ENCODE results near the gene C1QL4. TPM values are rescaled to one million over a fixed set of nuclear protein-coding genes. Genes with fewer than 3 reads are reported as not detected.
"Not testable (repeated sequence)": the region's sequence is repeated elsewhere in the genome, so short reads cannot be mapped to it uniquely, and the experiment has no call there.

The C1QL4 gene
- total RNA-seq: not detected in 2 replicates

DNA sequence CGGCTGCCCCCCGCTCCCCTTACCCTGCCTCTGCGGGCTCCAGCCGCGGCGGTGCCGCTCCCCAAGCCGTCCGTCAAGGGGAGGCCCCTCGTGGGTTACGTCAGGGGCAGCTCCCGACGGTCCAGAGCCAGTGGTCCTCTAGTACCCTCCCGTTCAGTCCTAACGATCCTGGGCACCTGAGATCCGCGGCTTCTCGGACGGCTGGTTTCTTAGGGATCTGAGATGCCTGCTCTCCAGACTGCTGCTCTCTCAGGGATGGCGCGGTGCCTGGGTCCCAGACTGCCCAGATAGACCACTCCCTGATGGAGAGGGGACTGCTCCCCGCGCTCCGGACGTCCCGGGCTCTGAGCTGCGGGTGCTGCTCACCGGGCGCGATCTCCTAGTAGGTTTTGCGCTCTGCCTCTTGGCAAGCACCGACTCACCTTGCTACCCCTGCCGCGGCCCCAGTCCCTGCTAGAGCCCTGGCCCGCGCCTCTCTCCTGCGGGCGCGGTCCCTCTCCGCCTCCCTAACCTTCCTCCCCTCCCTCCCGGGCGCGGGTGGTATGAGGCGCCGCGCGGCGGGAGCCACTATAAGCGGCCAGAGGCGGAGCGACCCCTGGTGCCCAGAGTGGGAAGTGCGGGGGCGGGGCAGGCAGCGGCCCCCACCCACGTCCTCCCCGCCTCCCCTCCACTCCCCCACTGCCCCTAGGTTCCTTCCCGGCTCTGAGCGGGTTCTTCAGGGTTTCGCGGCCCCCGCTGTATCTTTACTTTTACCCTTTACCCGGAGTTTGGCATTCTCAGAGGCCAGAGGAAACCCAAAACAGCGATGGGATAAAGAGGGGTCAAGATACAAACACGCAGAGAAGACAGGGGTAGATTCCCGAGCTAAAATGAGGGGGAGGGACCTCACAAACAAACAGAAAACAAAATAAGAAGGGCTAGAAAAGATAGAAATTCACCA lies at the start of gene C1QL4:
Gene C1QL4, minus strand, starts transcription at position 544 of the 940 bp plus-strand sequence. CDS start 711 bp downstream, outside the sequence.
- no peak for DNase-seq (ENCODE audit: extremely low read depth, low read depth, low spot score)

DNA sequence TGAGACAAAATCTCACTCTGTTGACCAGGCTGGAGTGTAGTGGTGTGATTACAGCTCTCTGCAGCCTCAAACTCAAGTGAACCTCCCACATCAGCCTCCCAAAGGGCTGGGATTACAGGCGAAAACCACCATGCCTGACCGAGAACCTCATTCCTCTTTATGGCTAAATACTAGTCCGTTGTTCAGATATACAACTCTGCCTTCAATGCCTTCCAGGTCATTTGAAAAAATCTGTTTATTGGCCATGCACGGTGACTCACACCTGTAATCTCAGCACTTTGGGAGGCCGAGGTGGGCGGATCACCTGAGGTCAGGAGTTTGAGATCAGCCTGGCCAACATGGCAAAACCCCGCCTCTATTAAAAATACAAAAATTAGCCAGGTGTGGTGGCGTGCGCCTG lies 43.2 kb upstream of the C1QL4 start:
- not testable (repeated sequence) for DNase-seq (ENCODE audit: extremely low read depth, low read depth, low spot score)

DNA sequence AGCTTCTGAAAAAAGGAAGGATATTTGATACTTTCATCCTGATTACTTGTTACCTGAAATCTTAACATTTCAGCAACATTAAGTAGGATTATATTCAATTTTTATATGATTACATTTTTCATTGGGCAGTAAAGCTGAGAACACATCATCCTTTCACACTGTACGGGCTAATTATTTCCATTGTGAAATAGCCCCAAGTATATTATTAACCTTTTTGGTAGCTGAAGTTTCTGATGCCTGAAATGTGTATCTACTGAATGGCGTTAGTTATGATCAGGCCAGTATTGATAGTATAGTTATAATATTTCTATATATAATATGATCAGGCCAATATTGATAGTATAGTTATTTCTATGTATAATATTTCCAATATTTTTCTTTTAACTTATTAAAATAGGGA lies 40.4 kb upstream of the C1QL4 start:
- no peak for DNase-seq (ENCODE audit: extremely low read depth, low read depth, low spot score)

DNA sequence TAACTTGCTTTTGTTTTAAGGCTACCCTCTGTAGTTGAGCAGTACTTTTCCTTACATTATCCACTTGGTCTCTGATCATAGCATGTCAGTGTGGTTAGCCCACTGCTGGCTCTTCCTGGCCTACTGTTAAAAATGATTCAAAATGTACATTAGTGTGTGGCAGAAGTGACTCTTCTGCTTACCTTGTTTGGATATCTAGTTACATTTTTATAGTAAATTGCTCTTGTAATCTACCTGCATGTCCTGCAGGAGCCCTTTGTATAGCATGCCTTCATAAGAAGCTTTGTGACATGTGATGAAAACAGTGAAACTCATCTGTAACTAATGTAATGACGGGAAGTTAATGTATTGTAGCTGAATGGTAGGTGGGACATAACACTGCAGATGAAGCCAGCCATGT lies 38.4 kb upstream of the C1QL4 start:
- no peak for DNase-seq (ENCODE audit: extremely low read depth, low read depth, low spot score)

DNA sequence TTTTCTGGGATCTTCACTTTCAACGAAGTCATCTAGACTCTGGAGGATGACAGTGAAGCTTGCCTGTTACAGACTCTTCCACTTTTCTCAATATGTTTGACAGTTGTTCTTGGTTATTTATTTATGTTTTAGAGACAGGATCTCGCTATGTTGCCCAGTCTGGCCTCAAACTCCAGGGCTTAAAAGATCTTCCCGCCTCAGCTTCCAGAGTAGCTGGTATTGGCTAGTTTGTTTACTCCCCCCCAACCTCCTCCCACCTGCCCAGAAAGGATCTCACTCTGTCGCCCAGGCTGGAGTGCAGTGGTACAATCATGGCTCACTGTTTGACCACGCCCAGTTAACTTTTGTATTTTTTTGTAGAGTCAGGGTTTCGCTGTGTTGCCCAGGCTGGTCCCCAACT lies 33.6 kb upstream of the C1QL4 start:
- no peak for DNase-seq (ENCODE audit: extremely low read depth, low read depth, low spot score)

DNA sequence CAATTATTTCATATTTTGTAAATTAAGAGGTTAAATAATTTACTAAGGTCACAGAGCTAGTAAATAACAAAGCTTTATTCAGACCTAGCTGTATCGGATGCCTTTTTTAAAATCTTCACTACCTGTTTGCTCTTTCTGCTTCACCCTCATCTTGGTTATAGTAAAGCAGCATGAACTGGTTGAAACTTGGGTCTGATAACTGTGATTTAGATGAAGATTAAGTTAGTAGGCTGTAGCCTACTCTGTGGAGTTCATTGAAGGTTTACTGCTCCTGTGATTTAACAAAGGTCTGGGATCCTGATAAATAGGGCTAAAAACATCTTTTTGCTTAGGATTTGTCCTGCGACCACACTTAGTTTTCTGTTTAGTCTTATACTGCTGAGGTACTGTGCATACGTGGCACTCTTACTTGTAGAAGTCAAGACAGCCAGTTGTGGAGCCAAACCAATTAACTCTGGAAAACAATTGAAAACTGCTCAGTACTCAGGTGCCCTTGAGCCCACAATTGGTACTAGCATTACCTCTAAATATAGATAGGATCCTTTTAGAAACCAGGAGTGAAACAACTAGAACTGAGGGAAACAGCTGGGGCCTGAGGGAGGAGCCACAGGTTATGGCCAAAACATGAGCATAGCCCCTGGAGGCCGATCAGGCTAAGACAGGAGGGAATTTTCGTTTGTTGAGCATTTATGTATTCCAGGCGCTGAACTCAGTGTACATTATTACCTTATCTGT lies 32.6 kb upstream of the C1QL4 start:
- no peak for DNase-seq (ENCODE audit: extremely low read depth, low read depth, low spot score)

DNA sequence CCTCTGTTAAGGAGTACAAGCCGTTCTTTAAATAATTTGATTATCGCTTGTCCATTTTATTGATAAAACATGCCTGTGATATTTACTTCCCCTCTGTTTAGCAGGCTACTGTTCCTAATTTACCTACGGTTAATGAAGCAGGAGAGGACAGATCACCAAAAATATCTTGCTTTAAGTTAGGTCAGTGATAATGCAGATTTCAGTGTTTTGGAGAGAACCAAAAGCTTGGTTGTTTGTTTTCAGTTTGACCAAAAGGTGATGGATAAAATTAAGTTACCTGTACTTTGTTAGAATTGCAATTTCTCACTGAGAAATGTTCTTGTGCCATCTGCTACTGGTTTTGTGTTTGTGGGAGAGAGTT lies 31.2 kb upstream of the C1QL4 start:
- no peak for DNase-seq (ENCODE audit: extremely low read depth, low read depth, low spot score)

DNA sequence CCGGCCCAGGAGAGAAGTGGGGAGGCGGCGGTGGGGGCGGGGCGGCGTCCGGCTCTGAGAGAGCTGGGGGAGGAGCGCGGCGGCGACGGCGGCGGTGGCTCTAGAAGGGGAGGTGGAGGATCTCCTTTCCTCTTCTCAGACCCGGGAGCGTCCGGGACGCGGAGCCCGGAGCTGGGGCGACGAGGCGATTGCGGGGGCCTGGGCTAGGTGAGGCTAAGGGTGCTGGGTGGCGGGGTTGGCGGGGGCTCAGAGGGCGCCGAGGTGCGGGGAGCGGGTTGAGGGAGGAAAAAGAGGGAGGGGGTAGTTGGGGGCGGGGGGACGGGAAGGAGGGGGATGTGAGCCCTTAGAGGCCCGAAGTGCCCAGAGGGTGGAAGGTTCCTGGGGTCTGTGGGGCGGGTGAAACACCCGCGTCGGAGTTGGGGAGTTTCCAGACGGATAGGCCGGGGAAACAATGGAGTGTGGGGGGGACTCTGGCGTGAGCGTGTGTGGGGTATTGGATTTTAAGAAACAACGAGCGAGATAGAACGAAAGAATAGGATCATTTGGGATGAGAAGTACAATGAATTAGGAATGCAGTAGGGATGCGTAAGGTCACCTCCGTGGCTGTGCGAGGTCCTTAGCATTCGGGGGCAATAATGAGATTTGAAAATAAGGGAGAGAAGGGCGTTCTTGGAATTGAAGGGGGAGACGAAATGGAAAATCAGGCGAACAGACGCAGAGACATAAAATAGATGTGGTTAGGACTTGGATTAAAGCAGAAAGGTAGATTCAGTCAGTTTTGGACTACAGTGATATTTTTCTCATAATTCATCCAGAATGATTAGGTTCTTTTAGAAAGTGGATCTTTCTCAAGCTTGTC lies 30.6 kb upstream of the C1QL4 start, which contains the start of gene SPATS2:
Gene SPATS2, plus strand, starts transcription at position 82 of the 859 bp plus-strand sequence. CDS start 93,551 bp downstream, outside the sequence.
- DNase-seq (ENCODE audit: extremely low read depth, low read depth, low spot score): no peak

DNA sequence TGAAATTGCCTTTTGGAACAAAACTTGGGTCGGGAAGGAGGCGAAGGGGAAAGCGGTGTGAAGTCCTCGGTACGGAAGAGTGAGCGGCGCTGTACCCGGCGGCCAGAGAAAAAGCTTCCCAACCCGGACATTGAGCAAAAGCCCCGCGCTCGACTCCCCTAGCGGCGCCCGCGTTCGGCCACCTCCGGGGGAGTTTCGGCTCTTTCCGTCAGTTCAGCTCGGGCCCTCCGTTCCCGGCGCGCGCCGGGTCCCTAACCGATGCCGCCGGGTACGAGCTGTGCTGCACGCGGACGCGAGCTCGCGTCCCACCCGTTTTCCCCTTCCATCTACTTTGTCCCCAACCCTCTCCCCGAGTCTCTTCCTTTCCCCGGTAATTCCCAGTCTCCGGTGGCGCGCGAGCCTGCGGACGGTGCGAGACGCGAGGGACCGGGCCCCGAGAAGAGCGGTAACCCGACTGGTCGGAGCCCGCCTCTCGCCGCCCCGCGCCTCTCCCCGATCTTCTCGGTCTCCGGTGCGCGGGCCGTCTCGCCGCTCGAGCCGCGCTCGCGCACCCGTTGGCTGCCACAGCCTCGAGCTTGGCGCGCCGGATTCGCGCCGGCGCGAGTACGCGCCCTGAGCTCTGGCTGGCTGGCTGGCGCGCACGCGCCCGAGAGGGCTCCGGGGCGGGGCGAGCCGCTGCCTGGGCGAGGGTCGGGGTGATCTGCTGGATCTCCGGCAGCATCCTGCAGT lies 29.8 kb upstream of the C1QL4 start:
- DNase-seq (ENCODE audit: extremely low read depth, low read depth, low spot score): no peak

DNA sequence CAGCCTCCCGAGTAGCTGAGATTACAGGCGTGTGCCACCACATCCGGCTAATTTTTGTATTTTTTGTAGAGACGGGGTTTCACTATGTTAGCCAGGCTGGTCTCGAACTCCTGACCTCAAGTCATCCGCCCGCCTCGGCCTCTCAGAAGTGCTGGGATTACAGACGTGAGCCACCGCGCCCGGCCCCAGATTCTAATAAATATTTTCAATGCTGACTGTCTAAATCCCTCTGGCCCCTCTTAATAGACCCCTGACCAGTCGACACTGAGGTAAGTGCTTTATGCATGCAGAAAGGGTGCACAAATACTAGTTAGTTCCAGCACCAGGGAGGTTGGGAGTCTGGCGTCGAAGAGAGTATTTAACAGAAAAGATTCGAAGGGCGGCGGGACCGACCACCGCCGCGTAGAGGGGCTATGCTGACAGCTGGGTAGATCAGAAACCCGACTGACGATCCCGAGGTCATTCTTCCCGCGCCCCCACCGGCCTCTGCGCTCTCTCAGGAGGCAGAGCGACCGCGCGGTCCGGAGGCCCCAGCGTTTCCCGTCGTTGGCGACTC lies 29.2 kb upstream of the C1QL4 start:
- no peak for DNase-seq (ENCODE audit: extremely low read depth, low read depth, low spot score)

DNA sequence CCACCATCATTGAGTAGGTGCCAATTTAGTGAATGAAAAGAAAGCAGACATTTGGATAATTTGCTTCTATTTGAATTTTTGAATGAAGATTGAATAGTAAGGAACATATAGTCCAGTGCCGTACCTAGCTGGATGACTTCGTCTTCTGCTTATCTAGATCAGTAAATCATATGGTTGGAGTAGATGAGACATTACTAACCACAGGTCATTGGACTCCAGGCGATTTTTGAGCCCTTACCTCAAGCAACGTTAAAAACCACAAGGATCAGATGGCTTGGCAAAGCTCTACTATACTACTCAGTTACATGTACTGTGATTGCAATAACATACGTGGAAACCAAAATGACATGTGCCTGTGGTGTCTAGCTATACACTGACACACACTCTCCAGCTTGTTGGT lies 28.6 kb upstream of the C1QL4 start:
- no peak for DNase-seq (ENCODE audit: extremely low read depth, low read depth, low spot score)

DNA sequence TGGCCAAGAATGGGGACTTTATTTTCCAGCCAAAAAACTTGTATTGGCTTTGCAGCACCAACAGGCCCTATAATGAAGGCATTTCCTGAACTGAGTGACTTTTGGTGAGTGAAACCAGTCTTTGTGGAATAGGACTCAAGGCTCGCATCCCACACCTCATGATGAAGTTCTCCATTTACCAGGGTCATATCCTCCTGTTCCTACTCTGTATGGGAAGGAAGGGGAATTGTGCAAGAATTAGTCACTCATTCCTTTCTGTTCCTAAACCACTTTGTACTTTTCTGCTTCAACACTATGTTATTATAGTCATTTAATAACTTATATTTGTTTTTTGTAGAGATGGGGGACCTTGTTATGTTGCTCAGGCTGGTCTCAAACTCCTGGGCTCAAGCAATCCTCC lies 28.0 kb upstream of the C1QL4 start:
- DNase-seq (ENCODE audit: extremely low read depth, low read depth, low spot score): no peak

DNA sequence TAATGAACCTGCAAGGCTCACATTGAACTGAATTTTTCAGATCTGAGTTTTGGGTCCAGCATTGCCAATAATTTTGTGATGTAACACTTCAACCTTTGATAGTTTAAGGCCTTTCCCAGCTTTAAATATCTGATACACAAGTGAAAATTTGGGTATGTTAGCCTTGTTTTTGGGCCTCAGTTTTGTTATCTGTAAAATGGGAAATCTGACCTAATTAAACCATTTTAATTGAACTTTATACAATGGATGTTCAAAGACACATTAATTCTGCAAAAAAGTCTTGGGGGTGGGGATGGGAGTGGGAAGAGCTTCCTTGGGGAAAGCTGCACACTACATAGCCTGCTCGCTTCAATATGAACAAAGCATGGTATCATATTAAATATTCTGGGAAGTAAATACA lies 25.1 kb upstream of the C1QL4 start:
- DNase-seq (ENCODE audit: extremely low read depth, low read depth, low spot score): no peak

DNA sequence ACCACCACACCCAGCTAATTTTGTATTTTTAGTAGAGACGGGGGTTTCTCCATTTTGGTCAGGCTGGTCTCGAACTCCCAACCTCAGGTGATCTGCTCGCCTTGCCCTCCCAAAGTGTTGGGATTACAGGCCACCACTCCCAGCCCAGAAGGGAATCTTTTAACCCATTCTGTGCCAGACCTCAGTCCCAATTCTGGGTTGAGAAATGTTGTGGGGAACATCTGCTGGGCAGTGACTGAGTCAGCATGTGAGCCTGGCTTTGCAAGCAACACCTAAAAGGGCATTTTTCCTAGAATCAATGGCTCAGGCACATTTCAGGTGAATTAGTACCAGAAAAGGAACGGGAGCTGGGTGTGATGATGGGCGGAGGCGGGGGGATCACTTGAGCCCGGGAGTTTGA lies 22.7 kb upstream of the C1QL4 start:
- no peak for DNase-seq (ENCODE audit: extremely low read depth, low read depth, low spot score)

DNA sequence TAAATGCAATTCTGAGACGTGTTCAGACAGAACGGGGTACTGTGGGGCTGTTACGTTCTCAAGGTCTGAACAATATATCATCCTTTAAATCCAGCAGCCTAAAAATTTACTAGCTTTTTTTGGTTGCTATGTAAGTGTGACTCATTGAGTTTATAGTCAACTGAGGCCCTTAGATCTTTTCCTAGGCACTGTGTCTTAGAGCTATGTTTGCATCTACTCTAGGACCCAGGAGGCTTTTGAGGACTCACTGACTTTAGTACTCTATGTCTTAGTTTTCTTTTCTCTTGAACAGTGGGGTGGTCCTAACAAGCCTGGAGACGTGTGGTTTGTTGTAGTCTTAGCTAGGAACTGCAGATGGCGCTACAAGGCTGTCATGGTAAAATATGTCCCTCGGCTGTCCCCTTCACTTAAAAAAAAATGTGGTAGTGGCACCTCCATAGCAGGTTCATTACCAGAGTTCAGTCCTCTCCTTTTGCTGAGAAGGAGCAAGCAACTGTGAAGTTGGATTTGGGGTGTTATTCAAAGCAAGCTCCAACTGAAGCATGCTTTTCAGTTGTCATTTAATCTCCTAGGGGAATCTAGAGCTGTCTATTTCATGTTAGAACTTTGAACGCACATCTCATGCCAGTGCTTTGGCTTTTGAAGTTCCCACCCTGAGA lies 21.6 kb upstream of the C1QL4 start:
- no peak for DNase-seq (ENCODE audit: extremely low read depth, low read depth, low spot score)

DNA sequence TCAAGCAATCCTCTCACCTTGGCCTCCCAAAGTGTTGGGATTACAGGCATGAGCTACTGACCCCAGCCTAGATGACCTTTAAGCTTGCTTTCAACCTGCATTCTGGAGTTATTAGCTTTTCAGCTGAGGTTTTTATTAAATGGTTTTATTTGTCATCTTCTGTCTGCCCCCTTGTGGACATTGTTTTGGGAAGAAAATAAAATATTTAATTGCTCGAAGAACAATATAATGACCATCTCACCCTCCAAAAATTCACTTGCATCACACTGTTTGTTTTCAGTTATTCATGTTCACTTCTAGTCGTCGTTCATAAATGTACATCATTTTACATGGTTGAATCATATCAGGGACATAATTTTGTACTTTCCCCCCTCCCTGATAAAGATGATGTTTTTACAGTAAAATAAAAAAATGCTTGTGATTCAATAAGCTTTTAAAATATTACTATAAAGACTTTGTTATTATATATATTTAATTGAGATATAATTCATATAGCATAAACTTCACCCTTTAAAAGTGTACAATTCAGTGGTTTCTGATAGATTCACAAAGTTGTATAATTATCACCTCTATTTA lies 20.2 kb upstream of the C1QL4 start:
- DNase-seq (ENCODE audit: extremely low read depth, low read depth, low spot score): no peak

DNA sequence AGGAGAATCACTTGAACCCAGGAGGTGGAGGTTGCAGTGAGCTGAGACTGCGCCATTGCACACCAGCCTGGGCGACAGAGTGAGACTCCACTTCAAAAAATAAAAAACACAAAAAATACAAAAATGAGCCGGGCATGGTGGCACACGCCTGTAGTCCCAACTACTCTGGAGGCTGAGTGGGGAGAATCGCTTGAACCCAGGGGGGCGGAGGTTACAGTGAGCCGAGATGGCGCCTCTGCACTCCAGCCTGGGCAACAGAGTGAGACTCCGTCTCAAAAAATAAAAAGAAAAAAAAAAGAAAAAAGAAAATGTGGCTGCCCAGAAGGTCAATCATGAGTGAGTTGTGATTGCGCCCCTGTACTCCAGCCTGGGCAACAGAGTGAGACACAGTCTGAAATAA lies 18.9 kb upstream of the C1QL4 start:
- DNase-seq (ENCODE audit: extremely low read depth, low read depth, low spot score): no peak

DNA sequence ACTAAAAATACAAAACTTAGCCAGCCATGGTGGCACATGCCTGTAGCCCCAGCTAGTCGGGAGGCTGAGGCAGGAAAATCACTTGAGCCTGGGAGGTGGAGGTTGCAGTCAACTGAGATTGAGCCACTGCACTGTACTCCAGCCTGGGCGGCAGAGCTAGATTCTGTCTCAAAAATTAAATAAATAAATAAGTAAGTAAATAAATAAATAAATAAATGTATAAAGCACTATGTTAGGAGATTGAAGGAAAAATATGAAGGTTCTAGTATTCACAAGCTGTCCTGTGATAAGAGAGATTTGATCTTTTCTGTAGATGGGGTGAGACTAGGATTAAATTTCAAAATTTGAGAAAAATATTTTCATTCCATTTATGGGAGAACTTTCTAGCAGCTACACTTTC lies 15.4 kb upstream of the C1QL4 start:
- no peak for DNase-seq (ENCODE audit: extremely low read depth, low read depth, low spot score)

DNA sequence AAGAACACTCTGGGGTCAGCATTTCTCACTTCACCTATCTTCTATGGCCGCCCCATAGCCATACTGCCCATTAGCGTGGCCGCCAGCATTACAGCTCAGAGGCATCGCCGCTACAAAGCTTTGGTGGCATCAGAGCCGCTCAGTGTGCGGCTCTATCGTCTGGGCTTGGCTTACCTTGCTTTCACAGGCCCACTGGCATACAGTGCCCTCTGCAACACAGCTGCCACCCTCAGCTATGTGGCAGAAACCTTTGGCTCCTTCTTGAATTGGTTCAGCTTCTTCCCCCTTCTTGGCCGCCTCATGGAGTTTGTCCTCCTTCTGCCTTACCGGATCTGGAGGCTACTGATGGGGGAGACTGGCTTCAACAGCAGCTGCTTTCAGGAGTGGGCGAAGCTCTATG lies 12.3 kb upstream of the C1QL4 start:
- DNase-seq (ENCODE audit: extremely low read depth, low read depth, low spot score): no peak
